ENCODE results near the gene RNF208.

RNF208 gene

DNA sequence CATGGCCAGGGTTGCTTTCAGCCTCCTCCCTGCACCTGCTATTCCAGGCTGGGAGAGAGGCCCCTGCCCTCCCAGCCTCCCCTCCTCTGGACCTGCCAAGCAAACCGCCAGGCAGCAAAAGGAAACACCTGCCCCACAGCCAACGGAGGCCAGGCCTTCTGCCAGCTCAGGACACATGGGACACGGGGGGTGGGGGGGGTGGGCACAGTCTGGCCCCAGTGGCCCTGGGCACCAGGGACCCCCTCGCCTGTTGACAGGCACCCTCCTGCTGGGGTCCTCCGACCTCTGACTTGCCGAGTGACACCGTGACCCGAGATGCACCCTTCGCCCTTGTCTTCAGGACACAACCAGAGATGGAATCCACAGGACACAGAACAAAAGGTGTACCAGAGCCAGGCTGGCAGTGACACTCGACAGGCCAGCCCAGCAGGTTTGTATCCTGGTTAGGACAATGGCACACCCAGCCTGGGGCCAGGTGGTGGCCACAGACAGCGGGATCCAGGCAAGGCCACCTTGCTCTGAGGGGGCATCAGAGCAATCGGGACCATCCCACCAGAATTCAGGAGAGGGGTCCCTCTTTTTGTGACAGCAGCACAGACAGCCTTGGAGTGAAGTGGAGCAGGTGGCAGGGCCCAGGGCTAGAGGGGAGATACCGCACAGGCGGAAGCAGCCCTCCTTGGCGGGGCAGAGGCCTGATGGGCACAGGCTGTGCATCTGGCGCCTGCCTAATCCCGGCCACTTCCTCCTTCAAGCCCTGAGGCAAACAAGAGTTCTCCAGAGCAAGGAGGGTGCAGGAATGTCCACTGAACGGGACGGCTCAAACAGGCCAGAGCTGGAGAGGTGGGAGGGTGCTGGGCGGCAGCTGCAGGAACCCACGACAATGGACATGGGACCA, 48.9 kb downstream of the RNF208 start:
- no peak for DNase-seq

DNA sequence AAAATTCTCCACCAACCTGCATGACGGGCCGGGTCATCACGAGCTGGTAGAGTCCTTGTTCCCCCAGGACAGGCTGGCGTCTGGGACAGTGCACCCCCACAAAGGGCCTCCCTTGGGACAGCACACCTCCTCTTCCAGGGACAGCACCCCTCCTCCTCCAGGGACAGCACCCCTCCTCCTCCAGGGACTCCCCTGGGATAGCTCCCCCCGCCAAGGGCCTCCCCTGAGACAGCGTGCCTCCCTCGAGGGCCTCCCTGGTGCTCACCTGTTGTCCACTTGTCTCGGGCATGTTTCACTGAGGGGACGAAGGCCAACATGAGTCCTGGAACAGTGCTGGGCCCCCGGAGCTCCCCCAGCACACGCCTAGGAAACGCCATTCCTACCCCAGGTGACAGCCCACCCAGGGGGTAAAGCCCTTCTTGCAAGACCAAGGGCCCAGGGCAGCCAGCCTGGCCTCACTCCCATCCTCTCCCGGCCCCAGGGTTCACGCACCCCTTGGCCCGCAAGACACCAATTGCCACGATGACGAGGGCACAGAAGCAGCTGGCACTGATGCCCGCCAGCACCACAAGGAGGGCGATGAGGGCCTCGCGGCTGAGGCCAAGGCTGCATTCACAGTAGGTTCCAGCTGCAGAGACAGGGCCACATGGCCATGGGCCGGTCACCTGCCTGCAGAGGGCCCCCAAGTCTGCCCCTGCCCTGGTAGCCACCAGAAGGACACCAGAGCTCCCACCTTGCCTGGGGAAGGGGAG, 50.7 kb downstream of the RNF208 start:
- DNase-seq: no peak

DNA sequence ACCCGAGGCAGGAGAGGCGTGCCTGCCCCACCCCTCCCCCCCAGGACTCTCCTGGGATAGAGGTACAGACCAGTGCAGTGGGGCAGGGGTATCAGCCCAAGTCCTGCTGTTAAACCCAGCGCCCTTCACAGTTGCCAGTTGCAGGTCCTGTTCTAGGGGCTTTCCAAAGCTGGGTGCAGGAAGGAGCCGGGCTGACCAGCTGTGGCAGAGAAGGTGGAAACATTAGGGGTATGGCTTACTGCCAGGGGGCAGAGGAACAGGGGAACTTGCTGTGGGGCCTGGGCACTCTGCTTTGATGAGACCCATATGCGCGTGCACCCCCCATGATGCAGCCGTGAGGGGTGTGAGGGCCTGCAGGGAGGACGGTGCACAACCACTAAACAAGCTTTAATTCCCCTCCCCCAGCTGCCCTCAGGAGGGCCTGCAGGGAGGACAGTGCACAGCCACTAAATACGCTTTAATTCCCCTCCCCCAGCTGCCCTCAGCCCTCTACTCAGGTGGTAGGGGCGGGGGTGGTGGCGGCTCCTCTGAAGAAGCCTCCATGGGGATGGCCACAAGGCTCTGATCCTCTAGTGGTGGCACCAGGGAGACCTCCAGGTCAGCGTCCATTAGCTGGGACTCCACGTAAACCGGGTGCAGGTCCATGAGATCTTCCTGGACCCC, 51.4 kb downstream of the RNF208 start:
- no peak for DNase-seq
